B cell (primary cell): ENCODE results near the gene CEBPB. TPM values are rescaled to one million over a fixed set of nuclear protein-coding genes. Genes with fewer than 3 reads are reported as not detected.

ENCODE experiments used
- ATAC-seq: fragments of 200-7000 bp; cut with Tn5 transposase; one replicate; pipeline ENCODE4 v1.10.0; 2021; ENCODE audit warnings: low read depth, mild to moderate bottlenecking, moderate number of reproducible peaks, moderate library complexity
- CTCF ChIA-PET: fragments of 350-600 bp; sonication (Branson Sonifier 250); formaldehyde crosslinking; loops from one replicate; lab custom pipeline; 2021; ENCODE audit warnings: antibody characterized with exemption, inconsistent platforms; lab: Charles Lee
- POLR2A ChIA-PET: fragments of 350-600 bp; sonication (Branson Sonifier 250); formaldehyde crosslinking; loops from one replicate; lab custom pipeline; 2021; ENCODE audit warnings: antibody characterized with exemption; lab: Charles Lee
- DNase-seq: peaks from one replicate; pipeline ENCODE4 v3.0.0; 2013
- H2AFZ ChIP-seq: 2 replicates; pipeline ENCODE4 v1.6.1; 2012; ENCODE audit warnings: mild to moderate bottlenecking, low read depth, low read length; ENCODE audit not compliant: insufficient read depth, poor library complexity, severe bottlenecking
- H3K27ac ChIP-seq, 2 donors: 1 replicate in 1 of 2; 2 replicates in 1 of 2; pipeline ENCODE4 v1.5.1; 2012 to 2013; ENCODE audit warnings: low read length in 2 of 2, mild to moderate bottlenecking in 2 of 2, moderate library complexity in 1 of 2
- H3K27me3 ChIP-seq, 4 experiments: fragments of 200-600 bp in 1 of 4; sonication (generic) in 1 of 4; replicated peaks in 1 of 4; 1 replicate in 2 of 4; 2 replicates in 2 of 4; pipeline versions ENCODE4 v1.6.1 to v1.7.0; 2013 to 2016; ENCODE audit warnings: low read length in 3 of 4, mild to moderate bottlenecking in 2 of 4, mixed read lengths in 1 of 4, moderate library complexity in 1 of 4; ENCODE audit not compliant: insufficient read depth in 4 of 4, control insufficient read depth in 3 of 4; ENCODE audit errors: control extremely low read depth in 1 of 4
- H3K36me3 ChIP-seq, 2 experiments: replicated peaks in 1 of 2; 1 replicate in 1 of 2; 2 replicates in 1 of 2; pipeline versions ENCODE4 v1.6.1 to v1.7.1; 2013; ENCODE audit warnings: low read length in 1 of 2; ENCODE audit not compliant: insufficient read depth in 2 of 2, control insufficient read depth in 1 of 2; ENCODE audit errors: control extremely low read depth in 1 of 2, extremely low read depth in 1 of 2
- H3K4me1 ChIP-seq, 2 donors: fragments of 200-600 bp in 1 of 2; sonication (generic) in 1 of 2; 1 replicate in 1 of 2; 2 replicates in 1 of 2; pipeline versions ENCODE4 v1.5.1 to v1.6.1; 2013 to 2017; ENCODE audit warnings: low read length in 2 of 2; ENCODE audit not compliant: control insufficient read depth in 2 of 2, insufficient read depth in 2 of 2
- H3K4me2 ChIP-seq: replicated peaks from 2 replicates; pipeline ENCODE3; 2012; ENCODE audit warnings: mild to moderate bottlenecking, low read depth, low read length; ENCODE audit not compliant: poor library complexity, severe bottlenecking
- H3K4me3 ChIP-seq, 5 experiments: fragments of 200-600 bp in 1 of 5; sonication (generic) in 1 of 5; 1 replicate in 3 of 5; 2 replicates in 2 of 5; pipeline versions ENCODE4 v1.5.1 to v1.7.0; 2011 to 2016; ENCODE audit warnings: low read length in 4 of 5, mild to moderate bottlenecking in 4 of 5, low read depth in 2 of 5, control low read depth in 1 of 5, moderate library complexity in 1 of 5; ENCODE audit not compliant: insufficient read depth in 1 of 5; ENCODE audit errors: control extremely low read depth in 1 of 5, extremely low read depth in 1 of 5
- H3K79me2 ChIP-seq: fragments of 200-600 bp; sonication (generic); one replicate; pipeline ENCODE4 v1.6.0; 2016; ENCODE audit warnings: low read length; ENCODE audit not compliant: control insufficient read depth, insufficient read depth
- H3K9ac ChIP-seq: fragments of 200-600 bp; sonication (generic); 2 replicates; pipeline ENCODE4 v1.6.1; 2017; ENCODE audit warnings: mild to moderate bottlenecking, low read length, moderate library complexity
- H3K9me3 ChIP-seq, 3 donors: one replicate each; pipeline versions ENCODE4 v1.6.1 to v1.7.1; 2013; ENCODE audit warnings: low read length in 2 of 3; ENCODE audit not compliant: control insufficient read depth in 2 of 3, insufficient read depth in 1 of 3; ENCODE audit errors: control extremely low read depth in 1 of 3
- H4K20me1 ChIP-seq: 2 replicates; pipeline ENCODE4 v1.6.0; 2012; ENCODE audit warnings: mild to moderate bottlenecking, low read length; ENCODE audit not compliant: insufficient read depth, control insufficient read depth, poor library complexity, severe bottlenecking
- H3K27ac Mint-ChIP-seq: one replicate; pipeline ENCODE4 v1.8.0; 2021; ENCODE audit warnings: mixed read lengths
- H3K27me3 Mint-ChIP-seq: one replicate; pipeline ENCODE4 v1.8.0; 2021; ENCODE audit warnings: mixed read lengths
- H3K4me1 Mint-ChIP-seq: one replicate; pipeline ENCODE4 v1.8.0; 2021; ENCODE audit warnings: mixed read lengths
- H3K4me3 Mint-ChIP-seq: one replicate; pipeline ENCODE4 v1.8.0; 2021; ENCODE audit warnings: mixed read lengths
- H3K9me3 Mint-ChIP-seq: one replicate; pipeline ENCODE4 v1.8.0; 2022; ENCODE audit warnings: mixed read lengths; ENCODE audit not compliant: insufficient read depth
- EZH2 ChIP-seq: IDR thresholded peaks from 2 replicates; pipeline ENCODE4 v1.6.1; 2012; ENCODE audit warnings: borderline replicate concordance, low read depth, mild to moderate bottlenecking, moderate library complexity, low read length; ENCODE audit not compliant: insufficient read depth, poor library complexity, severe bottlenecking
- WGBS: methylation state at CpG from one replicate; pipeline ENCODE4 v1.1.5; 2013; ENCODE audit warnings: missing lambda C conversion rate; ENCODE audit not compliant: insufficient coverage; 5-methylcytosine and 5-hydroxymethylcytosine counted together
- intact Hi-C: fragments of 100-400 bp; cut with micrococcal nuclease; formaldehyde crosslinking; loops from one replicate; pipeline ENCODE4 v1.10.0; 2022
- polyA plus RNA-seq: library from polyadenylated mRNA; depleted of rRNA; stranded (reverse); fragments of >200 nt; gene quantifications from 2 replicates; pipeline ENCODE4 v1.2.3, GENCODE V29; 2012
- total RNA-seq, 2 donors: library from RNA; stranded (reverse); fragments of 120-200 nt in 1 of 2; gene quantifications; 1 replicate in 1 of 2; 2 replicates in 1 of 2; pipeline versions ENCODE4 v1.2.3 to v1.2.4, GENCODE V29; 2013 to 2022
- TF ChIP-seq, protein P1 (sequence below): fragments of 200-600 bp; IDR thresholded peaks from one replicate; pipeline ENCODE4 v1.8.0; 2022; ENCODE audit warnings: antibody characterized with exemption, mild to moderate bottlenecking

CEBPB gene
- total and polyA plus RNA-seq, 2 donors (not counting 1 experiment from before 2014, with no cell fraction given) = 25.8 to 28.7 TPM

DNA sequence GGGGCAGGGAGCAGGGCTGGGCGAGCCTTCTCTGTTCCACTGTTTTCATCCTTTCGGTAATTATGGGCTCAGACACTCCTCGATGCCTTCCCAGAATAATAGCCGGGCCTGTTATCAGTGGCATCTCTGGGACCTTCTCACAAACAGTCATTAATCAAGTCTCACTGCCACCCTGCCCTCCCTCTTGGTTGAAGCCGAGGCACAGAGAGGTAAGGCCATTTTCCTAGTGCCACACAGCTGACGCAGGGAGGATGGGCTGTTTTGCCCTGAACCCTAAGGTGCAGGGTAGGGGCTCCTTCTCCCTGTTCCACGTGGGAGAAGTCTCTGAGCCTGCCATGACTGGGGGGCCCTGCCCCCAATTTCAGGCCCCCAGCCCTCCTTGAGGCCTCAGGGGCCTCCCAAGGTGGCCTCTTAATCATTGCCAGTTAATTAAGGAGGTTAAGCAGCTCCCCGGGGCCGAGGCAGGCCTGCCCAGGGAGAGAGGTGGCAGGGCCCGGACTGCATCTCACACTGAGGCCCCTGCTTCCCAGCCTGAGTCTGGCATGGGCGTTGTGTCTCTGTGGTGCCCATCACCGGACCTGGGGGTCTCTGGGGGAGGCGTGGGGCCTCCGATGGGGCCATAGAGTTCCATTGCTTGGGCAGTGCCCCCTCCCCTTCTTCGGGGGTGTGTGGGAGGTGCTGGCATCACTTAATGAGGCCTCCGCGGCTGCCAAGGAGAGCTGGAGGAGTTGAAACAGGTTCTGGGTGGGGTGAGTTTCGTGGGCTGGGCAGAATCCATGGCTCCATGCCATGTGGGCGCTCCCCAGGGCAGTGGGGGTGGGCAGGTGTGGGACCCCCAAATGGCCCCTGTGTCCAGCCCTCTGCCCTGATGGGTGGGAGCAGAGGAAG, 42.9 kb downstream of the CEBPB start:
- Histone ChIP-seq H3K36me3 (no peaks in the 10 kb centered on the region), H3K27ac (no peak overlapping the region), H3K4me3 (no peak overlapping the region), H3K27me3 (peaks cover 0 to 5% (median 0%) of the 10 kb centered on the region in 4 experiments), H3K4me1 (no peaks in the 10 kb centered on the region), H4K20me1 (no peaks in the 10 kb centered on the region), H3K4me2 (no peak overlapping the region), H3K79me2 (no peaks in the 10 kb centered on the region), H3K9ac (no peak overlapping the region), H2AFZ (no peak overlapping the region), H3K9me3 (peaks cover 0 to 3% (median 0%) of the 10 kb centered on the region in 3 donors)
- Mint-ChIP-seq H3K27ac (no peak overlapping the region), H3K9me3 (no peaks in the 10 kb centered on the region), H3K4me1 (no peaks in the 10 kb centered on the region), H3K27me3 (peaks cover 16% of the 10 kb centered on the region), H3K4me3 (no peak overlapping the region)
- TF ChIP-seq, protein P1, sequence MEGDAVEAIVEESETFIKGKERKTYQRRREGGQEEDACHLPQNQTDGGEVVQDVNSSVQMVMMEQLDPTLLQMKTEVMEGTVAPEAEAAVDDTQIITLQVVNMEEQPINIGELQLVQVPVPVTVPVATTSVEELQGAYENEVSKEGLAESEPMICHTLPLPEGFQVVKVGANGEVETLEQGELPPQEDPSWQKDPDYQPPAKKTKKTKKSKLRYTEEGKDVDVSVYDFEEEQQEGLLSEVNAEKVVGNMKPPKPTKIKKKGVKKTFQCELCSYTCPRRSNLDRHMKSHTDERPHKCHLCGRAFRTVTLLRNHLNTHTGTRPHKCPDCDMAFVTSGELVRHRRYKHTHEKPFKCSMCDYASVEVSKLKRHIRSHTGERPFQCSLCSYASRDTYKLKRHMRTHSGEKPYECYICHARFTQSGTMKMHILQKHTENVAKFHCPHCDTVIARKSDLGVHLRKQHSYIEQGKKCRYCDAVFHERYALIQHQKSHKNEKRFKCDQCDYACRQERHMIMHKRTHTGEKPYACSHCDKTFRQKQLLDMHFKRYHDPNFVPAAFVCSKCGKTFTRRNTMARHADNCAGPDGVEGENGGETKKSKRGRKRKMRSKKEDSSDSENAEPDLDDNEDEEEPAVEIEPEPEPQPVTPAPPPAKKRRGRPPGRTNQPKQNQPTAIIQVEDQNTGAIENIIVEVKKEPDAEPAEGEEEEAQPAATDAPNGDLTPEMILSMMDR = no peak
- no peak for TF ChIP-seq EZH2
- ChIA-PET POLR2A (no interaction called here), CTCF (no interaction called here)
- intact Hi-C loops = no loop called here
- WGBS = 86% methylated on average over 18 of the region's 19 CpGs
- DNase-seq (no peak), ATAC-seq (no peak)

DNA sequence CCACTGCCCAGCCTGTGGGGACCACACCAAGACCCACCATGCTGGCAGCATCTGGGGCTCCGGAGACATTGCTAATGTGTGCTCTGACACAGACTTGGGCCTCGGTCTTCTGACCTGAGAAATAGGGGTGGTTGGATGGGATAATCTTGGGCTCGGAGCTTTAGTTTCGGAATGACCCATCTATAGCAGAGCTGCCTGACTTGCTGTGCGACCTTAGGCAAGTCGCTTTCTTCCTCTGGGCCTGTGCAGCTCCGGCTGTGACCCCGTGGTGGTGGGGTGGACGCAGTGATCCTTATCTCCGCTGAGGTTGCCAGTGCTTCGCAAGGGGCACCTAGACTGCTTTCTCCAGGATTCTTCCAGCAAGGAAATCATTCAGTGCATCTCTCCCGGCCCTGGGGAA, 43.7 kb downstream of the CEBPB start:
- intact Hi-C loops = no loop called here
- Histone ChIP-seq H3K36me3 (no peaks in the 10 kb centered on the region), H3K27me3 (peaks cover 0 to 5% (median 0%) of the 10 kb centered on the region in 4 experiments), H4K20me1 (no peaks in the 10 kb centered on the region), H3K4me1 (no peaks in the 10 kb centered on the region), H2AFZ (no peak overlapping the region), H3K27ac (no peak overlapping the region), H3K4me2 (no peak overlapping the region), H3K9ac (no peak overlapping the region), H3K4me3 (no peak overlapping the region), H3K9me3 (peaks cover 0 to 3% (median 0%) of the 10 kb centered on the region in 3 donors), H3K79me2 (no peaks in the 10 kb centered on the region)
- no peak for DNase-seq
- ChIA-PET CTCF (no interaction called here), POLR2A (no interaction called here)
- Mint-ChIP-seq H3K4me3 (no peak overlapping the region), H3K9me3 (no peaks in the 10 kb centered on the region), H3K27ac (no peak overlapping the region), H3K4me1 (no peaks in the 10 kb centered on the region), H3K27me3 (peaks cover 18% of the 10 kb centered on the region)
- TF ChIP-seq, protein P1 = no peak
- TF ChIP-seq EZH2 = no peak
- WGBS = 91% methylated on average over 10 of the region's 12 CpGs
- no peak for ATAC-seq
